PC-3 (cell line): ENCODE measurements around the gene ERGIC1. TPM values are rescaled to one million over a fixed set of nuclear protein-coding genes. Genes with fewer than 3 reads are reported as not detected.

Experiments used
- ATAC-seq: fragments of 200-7000 bp; cut with Tn5 transposase; 2 replicates; pipeline ENCODE4 v1.9.1; 2020; ENCODE audit warnings: mild to moderate bottlenecking, moderate library complexity
- BruUV-seq: library from RNA; stranded (reverse); fragments of 400-500 nt; replicated peaks from 2 replicates; lab custom pipeline; 2021; lab: Mats Ljungman, UMichigan
- CTCF ChIA-PET: fragments of 300-600 bp; sonication (Branson Sonifier 250); formaldehyde crosslinking; loops from one replicate; lab custom pipeline; 2022; ENCODE audit warnings: antibody characterized with exemption; lab: Charles Lee
- POLR2A ChIA-PET: fragments of 300-600 bp; sonication (Branson Sonifier 250); formaldehyde crosslinking; loops from one replicate; lab custom pipeline; 2022; ENCODE audit warnings: antibody characterized with exemption; ENCODE audit not compliant: unreplicated experiment; lab: Charles Lee
- DNase-seq: peaks from one replicate; pipeline ENCODE4 v3.0.0-alpha.2; 2015
- H2AFZ ChIP-seq: fragments of 300-600 bp; sonication (generic); 2 replicates; pipeline ENCODE4 v1.6.0; 2016; ENCODE audit warnings: antibody characterized with exemption, low read length
- H3F3A ChIP-seq: fragments of 300-600 bp; sonication (generic); one replicate; pipeline ENCODE4 v1.6.0; 2017; ENCODE audit warnings: antibody characterized with exemption, low read length, control low read depth, mild to moderate bottlenecking; ENCODE audit not compliant: unreplicated experiment
- H3K27ac ChIP-seq: fragments of 300-600 bp; sonication (generic); 2 replicates; pipeline ENCODE4 v1.5.1; 2016; ENCODE audit warnings: mild to moderate bottlenecking, low read length
- H3K27me3 ChIP-seq: fragments of 300-600 bp; sonication (generic); 2 replicates; pipeline ENCODE4 v1.6.1; 2016; ENCODE audit warnings: low read length, mixed read lengths
- H3K36me3 ChIP-seq: fragments of 300-600 bp; sonication (generic); 2 replicates; pipeline ENCODE4 v1.6.1; 2016; ENCODE audit warnings: low read depth, mixed run types, low read length, mixed read lengths
- H3K4me1 ChIP-seq: fragments of 300-600 bp; sonication (generic); 2 replicates; pipeline ENCODE4 v1.5.1; 2016; ENCODE audit warnings: low read length; ENCODE audit not compliant: insufficient read depth
- H3K4me2 ChIP-seq: fragments of 300-600 bp; sonication (generic); 2 replicates; pipeline ENCODE4 v1.6.0; 2016; ENCODE audit warnings: low read length
- H3K4me3 ChIP-seq: fragments of 300-600 bp; sonication (generic); 2 replicates; pipeline ENCODE4 v1.5.1; 2016; ENCODE audit warnings: mild to moderate bottlenecking, low read length, mixed read lengths
- H3K79me2 ChIP-seq: fragments of 300-600 bp; sonication (generic); 2 replicates; pipeline ENCODE4 v1.6.1; 2017; ENCODE audit warnings: low read length, mixed read lengths
- H3K9ac ChIP-seq: fragments of 300-600 bp; sonication (generic); 2 replicates; pipeline ENCODE4 v1.6.0; 2016; ENCODE audit warnings: mild to moderate bottlenecking, low read length
- H3K9me2 ChIP-seq: fragments of 300-600 bp; sonication (generic); replicated peaks from 2 replicates; pipeline ENCODE4 v1.6.1; 2016; ENCODE audit warnings: mixed run types, low read length, mixed read lengths
- H3K9me3 ChIP-seq: fragments of 300-600 bp; sonication (generic); 2 replicates; pipeline ENCODE4 v1.6.1; 2016; ENCODE audit warnings: low read length, mixed read lengths
- H4K20me1 ChIP-seq: fragments of 300-600 bp; sonication (generic); 2 replicates; pipeline ENCODE4 v1.6.1; 2016; ENCODE audit warnings: low read length, mixed read lengths
- CTCF ChIP-seq: fragments of 300-600 bp; sonication (generic); conservative IDR thresholded peaks from 2 replicates; pipeline ENCODE4 v1.5.1; 2017; ENCODE audit warnings: antibody characterized with exemption, low read depth, mild to moderate bottlenecking, low read length
- EZH2 ChIP-seq: fragments of 300-600 bp; sonication (generic); IDR thresholded peaks from one replicate; pipeline ENCODE4 v1.6.1; 2017; ENCODE audit warnings: antibody characterized with exemption, mild to moderate bottlenecking, low read length; ENCODE audit not compliant: unreplicated experiment
- EZH2phosphoT487 ChIP-seq: fragments of 300-600 bp; sonication (generic); IDR thresholded peaks from 2 replicates; pipeline ENCODE4 v1.6.1; 2018; ENCODE audit warnings: mild to moderate bottlenecking, antibody characterized with exemption, low read length, borderline replicate concordance
- intact Hi-C: fragments of 100-400 bp; cut with micrococcal nuclease; formaldehyde crosslinking; loops from 2 replicates; pipeline ENCODE4 v1.9.0; 2023
- total RNA-seq: library from RNA; depleted of rRNA; stranded (reverse); fragments of >200 nt; gene quantifications from 2 replicates; pipeline ENCODE4 v1.2.3, GENCODE V29; 2014

Gene ERGIC1
- total RNA-seq, 1 experiment from 2014 or later = 148 TPM

GRCh38 chr5:172923539-172923938, 89.5 kb downstream of the ERGIC1 start:
- Histone ChIP-seq H4K20me1 (no peaks in the 10 kb centered on the region), H3K4me2 (no peak overlapping the region), H3K27ac (no peak overlapping the region), H3F3A (no peaks in the 10 kb centered on the region), H3K9me2 (no peaks in the 10 kb centered on the region), H3K27me3 (no peaks in the 10 kb centered on the region), H3K9ac (no peak overlapping the region), H3K4me3 (no peak overlapping the region), H3K4me1 (peaks cover 16% of the 10 kb centered on the region), H3K36me3 (peaks cover 13% of the 10 kb centered on the region; the same call in 1 of the 2 replicates), H2AFZ (no peak overlapping the region), H3K79me2 (no peaks in the 10 kb centered on the region), H3K9me3 (no peaks in the 10 kb centered on the region)
- TF ChIP-seq EZH2 = no peak
- TF ChIP-seq EZH2phosphoT487 = no peak
- TF ChIP-seq CTCF = no peak
- DNase-seq (no peak), ATAC-seq (no peak)
- ChIA-PET POLR2A (no interaction called here), CTCF (no interaction called here)
- intact Hi-C loops = no loop called here
- BruUV-seq = no TSS peak

GRCh38 chr5:172925336-172925948, 91.4 kb downstream of the ERGIC1 start:
- Histone ChIP-seq H3K27me3 (no peaks in the 10 kb centered on the region), H3K9ac (no peak overlapping the region), H3K27ac (no peak overlapping the region), H4K20me1 (no peaks in the 10 kb centered on the region), H3K9me2 (no peaks in the 10 kb centered on the region), H3K4me3 (no peak overlapping the region), H3K4me1 (peaks cover 7% of the 10 kb centered on the region), H3F3A (peaks cover 4% of the 10 kb centered on the region), H3K79me2 (no peaks in the 10 kb centered on the region), H2AFZ (no peak overlapping the region), H3K9me3 (no peaks in the 10 kb centered on the region), H3K4me2 (no peak overlapping the region), H3K36me3 (no peaks in the 10 kb centered on the region; the same call in 1 of the 2 replicates)
- no peak for ATAC-seq
- TF ChIP-seq CTCF (no peak), EZH2 (no peak), EZH2phosphoT487 (no peak)
- no TSS peak for BruUV-seq
- DNase-seq = no peak
- ChIA-PET POLR2A (interaction anchor here (0.6 kb wide), 1 partner anchor 154 kb away, joined by 16 read pairs; no protein-coding TSS in a partner anchor), CTCF (no interaction called here)
- intact Hi-C loops = no loop called here

GRCh38 chr5:172926008-172926523, 92.0 kb downstream of the ERGIC1 start:
- no peaks in the 10 kb centered on the region; the same call in 1 of the 2 replicates for H3K36me3 ChIP-seq
- POLR2A ChIA-PET = interaction anchor here (0.6 kb wide), 1 partner anchor 155 kb away, joined by 16 read pairs; no protein-coding TSS in a partner anchor
- no peaks in the 10 kb centered on the region for H3K79me2 ChIP-seq
- no peaks in the 10 kb centered on the region for H3K9me3 ChIP-seq
- H3K27ac ChIP-seq = no peak overlapping the region
- peaks cover 10% of the 10 kb centered on the region for H3F3A ChIP-seq
- no peaks in the 10 kb centered on the region for H3K27me3 ChIP-seq
- H2AFZ ChIP-seq = no peak overlapping the region
- intact Hi-C loops = no loop called here
- no peak overlapping the region for H3K9ac ChIP-seq
- DNase-seq = no peak
- H3K4me3 ChIP-seq = no peak overlapping the region
- no peaks in the 10 kb centered on the region for H4K20me1 ChIP-seq
- H3K9me2 ChIP-seq = no peaks in the 10 kb centered on the region
- no peak overlapping the region for H3K4me2 ChIP-seq
- CTCF ChIA-PET = no interaction called here
- peaks cover 10% of the 10 kb centered on the region for H3K4me1 ChIP-seq
- ATAC-seq = no peak
- TF ChIP-seq EZH2phosphoT487 (no peak), CTCF (no peak), EZH2 (no peak)
- no TSS peak for BruUV-seq
